ENCODE measurements around the gene RGS10. TPM values are rescaled to one million over a fixed set of nuclear protein-coding genes. Genes with fewer than 3 reads are reported as not detected.
"Not testable (repeated sequence)": the region's sequence is repeated elsewhere in the genome, so short reads cannot be mapped to it uniquely, and the experiment has no call there.

RGS10 gene
- polyA plus RNA-seq, 1 donor: 35.7 TPM

DNA sequence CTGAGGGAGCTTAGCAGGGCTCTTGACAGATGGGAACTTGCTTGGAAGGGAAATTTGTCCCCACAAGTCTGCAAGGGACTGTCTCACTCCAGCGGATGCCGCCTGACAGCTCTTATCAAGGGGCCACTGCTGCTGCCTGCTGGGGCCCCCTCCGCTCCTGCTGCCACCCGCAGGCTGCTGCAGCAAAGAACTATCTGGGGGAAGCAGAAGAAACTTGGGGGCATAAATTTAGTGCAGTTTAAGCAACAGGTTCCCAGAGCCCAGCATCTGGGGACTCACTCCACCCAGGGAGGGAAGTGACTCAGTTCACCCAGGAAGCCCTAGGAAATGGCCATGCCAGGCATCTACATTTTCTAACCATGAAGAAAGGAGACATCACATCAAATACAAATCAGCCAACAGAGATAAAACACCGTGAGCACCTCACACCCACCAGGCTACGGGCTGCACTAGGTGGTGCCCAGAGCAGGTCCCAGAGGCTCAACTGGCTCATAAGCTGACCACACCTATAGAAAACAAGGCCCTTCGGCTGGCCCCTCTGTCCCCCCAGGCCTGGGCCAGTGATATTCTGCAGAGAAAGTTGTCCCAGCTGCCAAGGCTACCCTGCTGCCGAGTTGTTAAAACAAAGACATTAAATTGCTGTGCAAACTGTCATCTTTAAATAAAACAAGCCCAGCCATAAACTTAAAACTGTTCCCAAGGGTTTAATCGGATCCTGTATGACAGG lies 3.7 kb downstream of the RGS10 start:
- DNase-seq (ENCODE audit: low read depth): no peak

DNA sequence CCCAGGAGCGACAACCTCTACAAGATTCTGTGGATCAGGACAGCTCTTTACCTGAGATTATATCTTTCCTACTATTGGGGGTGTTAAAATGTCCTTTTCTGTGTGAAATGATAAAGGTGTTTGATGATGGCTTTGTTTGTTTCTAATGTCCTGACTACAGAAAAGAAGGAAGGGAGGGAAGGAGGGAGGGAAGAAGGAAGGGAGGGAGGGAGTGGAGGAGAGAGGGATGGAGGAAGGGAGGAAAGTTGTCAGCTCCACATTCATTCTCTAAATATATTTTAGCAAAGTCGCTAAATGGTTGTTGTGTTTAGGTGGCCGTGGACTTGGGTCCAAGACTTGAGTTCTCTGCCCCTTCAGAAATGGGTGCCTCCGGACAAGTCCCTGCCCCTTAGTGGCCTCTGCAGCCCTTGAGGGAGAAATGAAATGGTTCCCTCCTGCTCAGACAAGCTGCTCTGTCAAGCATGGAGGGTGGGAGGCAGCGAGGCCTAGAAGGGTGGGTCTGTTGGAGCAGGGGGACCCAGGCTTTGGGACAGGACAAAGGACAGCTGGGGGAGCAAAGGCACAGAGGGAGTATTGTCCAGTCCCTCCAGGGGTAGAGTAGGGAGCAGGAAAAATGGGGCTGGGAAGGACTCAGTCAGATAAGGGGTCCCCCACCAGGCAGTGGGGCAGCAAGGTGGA lies 4.4 kb downstream of the RGS10 start:
- DNase-seq (ENCODE audit: low read depth): no peak

DNA sequence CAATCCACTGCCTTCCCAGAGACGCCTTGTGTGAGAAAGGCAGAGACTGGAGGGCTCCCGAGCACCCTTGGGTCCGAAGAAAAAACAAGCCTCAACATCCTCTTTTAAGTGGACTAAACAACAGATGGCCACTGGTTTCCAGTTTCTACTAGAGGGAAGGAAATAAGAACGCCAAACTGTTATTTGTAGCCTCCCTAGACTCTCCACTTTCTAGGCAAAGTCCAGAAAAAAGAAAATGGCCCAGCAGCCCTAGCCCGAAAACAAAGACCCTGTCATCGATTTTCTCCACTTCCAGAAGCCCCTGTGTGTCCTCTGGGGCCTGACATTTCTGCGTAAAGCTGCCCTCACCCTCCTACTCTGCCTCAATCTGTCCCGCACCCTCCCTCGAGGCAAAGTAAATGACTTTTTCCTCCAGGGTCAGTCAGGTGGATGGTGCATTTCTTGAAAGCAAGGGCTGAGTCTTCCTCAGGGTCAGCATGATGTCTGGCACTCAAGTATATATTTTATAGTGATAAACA lies 6.0 kb downstream of the RGS10 start:
- no peak for DNase-seq (ENCODE audit: low read depth)

DNA sequence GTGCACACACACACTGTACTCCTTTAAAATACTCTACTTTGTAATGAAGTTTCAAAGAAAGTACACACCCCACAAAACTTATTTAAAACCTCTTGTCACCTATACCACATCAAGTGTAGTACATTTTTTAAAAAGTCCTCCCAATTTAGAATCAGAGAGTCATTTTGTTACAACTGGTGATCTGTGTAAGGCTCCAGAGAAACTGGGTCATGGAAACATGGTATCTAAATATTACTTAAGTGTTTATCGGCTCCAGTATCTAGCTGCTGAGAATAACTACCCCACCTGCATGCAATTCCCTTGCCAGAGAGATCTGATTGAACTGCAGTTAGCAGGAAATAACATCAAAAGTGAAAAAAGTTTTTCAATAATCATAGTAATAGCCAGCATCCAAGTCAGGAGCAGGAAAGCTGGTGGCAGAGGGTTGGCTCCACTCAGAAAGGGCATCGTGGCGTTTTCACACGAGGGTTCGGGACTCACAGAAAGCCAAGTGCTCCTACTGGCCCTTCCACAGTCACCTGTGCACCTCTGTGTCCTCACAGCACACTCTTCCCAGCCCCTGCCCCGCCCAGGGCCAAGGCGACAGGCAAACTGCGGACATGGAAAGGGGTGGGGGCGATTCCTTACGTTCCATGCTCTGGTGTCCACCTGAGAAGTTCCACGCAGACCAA lies 6.5 kb downstream of the RGS10 start:
- no peak for DNase-seq (ENCODE audit: low read depth)

DNA sequence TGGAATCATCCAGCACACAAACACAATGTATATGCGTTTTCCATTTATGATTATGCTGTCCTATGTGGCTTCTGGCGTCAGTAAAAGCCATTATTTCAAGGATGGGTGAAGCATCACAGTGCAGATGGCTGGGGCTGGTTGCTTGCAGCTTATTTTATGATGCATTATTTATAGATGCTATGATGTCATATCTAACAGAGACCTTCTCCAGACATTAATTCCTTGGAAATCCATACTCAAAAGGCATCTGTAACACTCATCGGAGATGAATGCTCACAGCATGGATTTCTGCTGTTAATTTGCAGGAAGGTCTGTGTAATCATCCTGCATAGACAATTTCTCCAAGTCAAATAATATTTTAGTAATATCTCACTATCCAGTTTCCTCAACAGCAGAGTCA lies 7.2 kb downstream of the RGS10 start:
- no peak for DNase-seq (ENCODE audit: low read depth)

DNA sequence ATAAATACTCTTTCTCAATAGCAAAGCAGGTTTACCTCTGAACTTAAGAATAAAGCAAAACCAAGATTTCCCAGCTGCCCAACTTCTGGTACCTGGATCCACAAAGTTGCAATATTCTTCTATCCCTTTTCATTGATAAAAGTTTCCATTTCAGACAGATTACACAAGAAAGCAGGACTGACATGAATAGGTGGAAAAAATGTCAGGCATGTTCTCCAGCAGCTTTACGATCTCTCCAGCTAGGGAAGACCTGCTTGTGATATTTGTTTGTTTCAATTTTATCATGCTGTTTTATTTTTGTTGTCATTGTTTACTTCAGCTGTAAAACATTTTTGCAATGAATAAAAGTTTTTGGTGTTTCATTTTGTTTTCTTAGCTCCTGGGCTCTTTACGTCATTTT lies 9.0 kb downstream of the RGS10 start:
- DNase-seq (ENCODE audit: low read depth): no peak

DNA sequence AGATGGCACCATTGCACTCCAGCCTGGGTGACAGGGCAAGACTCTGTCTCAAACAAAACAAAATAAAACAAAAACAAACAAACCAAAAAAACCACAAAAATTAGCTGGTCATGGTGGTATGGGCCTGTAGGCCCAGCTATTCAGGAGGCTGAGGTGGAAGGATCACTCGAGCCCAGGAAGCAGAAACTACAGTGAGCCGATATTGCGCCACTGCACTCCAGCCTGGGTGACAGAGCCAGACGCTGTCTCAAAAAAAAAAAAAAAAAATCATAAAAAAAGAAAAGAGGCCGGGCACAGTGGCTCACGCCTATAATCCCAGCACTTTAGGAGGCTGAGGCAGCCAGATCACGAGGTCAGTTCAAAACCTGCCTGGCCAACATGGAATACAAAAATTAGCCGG lies 9.7 kb downstream of the RGS10 start:
- not testable (repeated sequence) for DNase-seq (ENCODE audit: low read depth)

DNA sequence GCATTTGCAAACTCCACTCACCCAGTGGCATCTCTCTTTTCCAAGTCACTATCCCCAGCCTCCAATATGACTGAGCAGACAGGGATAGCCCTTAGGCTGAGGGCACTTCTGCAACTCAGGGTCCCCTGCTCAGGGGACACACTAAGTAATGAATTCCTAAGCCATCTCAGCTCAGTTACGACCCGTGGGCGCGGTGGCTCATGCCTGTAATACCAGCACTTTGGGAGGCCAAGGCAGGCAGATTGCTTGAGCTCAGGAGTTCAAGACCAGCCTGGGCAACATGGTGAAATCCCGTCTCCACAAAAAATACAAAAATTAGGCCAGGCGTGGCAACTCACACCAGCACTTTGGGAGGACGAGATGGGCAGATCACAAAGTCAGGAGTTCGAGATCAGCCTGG lies 10.3 kb downstream of the RGS10 start:
- not testable (repeated sequence) for DNase-seq (ENCODE audit: low read depth)

DNA sequence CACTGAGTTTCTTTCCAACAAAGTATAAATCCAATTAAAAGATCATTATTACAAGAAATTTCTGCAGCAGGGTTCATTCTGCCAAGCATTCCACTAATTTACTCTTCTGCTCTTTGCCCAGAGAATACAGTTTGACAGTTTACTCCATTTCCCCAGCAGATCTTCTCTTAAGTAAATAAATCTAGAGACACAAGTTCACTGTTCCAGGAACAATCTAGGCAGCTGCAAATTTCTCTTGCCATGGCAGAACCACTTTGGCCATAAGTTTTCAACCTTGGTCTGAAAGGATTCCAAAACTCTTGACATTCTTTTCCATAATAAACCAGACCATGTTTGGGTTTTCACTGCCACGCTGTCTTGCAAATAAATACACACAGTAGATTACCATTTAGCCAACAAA lies 11.5 kb downstream of the RGS10 start:
- no peak for DNase-seq (ENCODE audit: low read depth)

DNA sequence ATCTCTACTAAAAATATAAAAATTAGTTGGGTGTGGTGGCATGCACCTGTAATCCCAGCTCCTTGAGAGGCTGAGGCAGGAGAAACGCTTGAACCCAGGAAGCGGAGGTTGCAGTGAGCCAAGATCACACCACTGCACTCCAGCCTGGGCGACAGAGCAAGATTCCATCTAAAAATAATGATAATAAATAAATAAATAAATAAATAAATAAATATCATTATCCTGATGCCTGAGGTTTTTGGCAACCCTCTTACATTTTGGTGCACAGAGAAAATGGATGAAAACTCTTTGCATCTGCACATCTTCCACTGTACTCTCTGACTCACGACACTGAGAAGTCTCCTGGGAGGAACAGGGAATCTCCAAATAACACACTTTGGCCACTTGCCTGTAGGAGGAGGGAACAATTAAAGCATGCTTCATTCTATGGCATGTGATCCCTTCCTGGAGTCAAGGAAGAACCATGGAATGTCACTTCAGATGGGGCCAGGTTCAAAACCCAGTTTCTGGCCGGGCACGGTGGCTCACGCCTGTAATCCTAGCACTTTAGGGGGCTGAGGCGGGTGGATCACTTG lies 13.8 kb downstream of the RGS10 start:
- DNase-seq (ENCODE audit: low read depth): not testable (repeated sequence)

DNA sequence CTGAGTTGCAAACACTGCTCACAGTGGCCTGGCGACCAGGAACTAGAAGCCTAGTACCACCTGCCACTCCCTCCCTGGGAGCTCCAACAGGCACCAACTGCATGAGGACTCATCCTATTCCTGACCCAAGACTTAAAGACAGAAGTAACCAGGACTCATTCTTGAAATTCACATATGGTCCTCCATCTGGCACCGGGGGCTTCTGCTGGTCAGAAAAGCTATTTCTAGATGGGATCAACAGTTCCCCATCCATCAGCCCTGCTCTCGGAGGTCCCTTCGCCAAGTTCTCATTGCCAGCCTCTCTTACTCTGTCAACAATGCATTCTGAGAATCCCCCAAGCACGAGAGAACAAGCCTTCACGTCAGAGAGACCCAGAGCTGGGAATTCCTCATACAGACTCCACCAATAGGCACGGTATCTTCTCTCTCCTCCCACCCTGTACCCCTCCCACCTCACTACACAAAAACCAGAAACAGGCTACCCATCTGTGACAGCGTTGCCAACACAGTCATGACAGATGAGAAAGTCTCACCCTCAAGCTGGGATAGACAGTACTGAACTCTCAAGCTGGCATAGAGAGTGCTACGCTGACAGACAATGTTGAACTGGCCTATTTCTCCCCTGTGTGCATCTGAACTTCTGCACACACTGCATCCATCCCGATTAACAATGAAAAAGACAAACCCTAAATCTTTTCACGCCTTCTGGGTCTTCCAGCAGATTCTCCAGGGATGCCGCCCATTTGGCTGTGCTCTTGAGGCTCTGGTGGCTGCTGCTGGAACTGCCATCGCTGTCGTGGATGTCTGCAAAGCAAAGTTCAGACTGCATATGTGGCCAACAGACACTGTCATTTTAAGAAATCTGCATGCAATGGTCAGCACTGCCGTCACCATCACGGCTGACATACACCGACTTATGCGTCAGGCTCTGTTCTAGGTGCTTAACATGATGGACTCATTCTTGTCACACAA lies 15.6 kb downstream of the RGS10 start:
- no peak for DNase-seq (ENCODE audit: low read depth)

DNA sequence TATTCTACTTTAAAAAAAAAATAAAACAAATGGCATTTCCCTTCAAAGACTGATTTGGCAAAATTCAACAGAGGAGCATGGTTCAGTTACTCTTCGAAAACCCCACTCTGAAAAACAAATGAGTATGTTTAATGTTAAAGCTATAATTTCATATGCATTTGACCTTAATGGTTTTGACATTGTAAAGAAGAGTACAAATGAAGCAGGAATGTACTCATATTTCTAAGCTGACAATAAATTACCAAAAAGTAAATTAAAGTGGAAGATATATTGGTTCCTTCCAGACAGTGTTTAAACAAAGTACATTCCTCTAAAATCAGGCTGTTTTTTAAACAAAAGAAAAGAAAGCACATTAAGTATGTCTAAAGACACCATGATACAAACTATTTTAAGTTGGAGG lies 16.4 kb downstream of the RGS10 start:
- no peak for DNase-seq (ENCODE audit: low read depth)

DNA sequence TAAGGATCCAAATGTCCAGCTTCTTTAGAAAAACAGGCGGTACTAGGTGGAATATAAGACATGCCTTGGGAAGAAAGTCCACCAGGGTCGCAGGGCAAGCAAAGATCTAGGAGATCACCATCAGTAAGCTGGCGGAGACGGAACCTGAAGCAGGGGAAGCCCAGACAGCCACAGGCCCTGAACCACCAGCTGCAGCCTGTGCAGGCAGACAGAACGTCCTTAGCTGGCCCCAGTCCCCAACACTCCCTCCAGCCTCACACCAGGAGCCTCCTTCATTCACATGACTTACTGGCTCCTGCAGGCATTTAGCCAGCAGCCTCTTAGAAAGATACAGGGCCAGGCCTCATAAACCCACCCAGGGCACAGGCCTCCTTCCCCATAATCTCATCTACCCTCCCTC lies 17.4 kb downstream of the RGS10 start:
- DNase-seq (ENCODE audit: low read depth): no peak

DNA sequence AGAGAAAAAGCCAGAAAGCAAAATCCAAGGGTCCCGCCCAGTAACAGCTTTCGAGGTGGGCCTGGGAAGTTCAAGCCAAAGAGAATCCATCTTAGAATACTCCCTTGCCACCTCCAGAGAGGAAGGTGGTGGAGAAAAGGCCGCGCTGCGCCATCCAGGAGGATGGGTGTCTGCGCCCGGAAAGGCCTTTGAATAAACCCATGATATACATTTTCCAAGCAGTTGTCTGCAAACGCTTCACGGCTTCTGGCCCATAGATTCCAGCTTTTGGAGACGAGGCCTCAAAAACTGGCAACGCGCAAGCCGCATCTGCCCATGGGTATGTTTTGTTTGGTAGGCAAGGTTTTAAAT lies 17.8 kb downstream of the RGS10 start:
- DNase-seq (ENCODE audit: low read depth): no peak

DNA sequence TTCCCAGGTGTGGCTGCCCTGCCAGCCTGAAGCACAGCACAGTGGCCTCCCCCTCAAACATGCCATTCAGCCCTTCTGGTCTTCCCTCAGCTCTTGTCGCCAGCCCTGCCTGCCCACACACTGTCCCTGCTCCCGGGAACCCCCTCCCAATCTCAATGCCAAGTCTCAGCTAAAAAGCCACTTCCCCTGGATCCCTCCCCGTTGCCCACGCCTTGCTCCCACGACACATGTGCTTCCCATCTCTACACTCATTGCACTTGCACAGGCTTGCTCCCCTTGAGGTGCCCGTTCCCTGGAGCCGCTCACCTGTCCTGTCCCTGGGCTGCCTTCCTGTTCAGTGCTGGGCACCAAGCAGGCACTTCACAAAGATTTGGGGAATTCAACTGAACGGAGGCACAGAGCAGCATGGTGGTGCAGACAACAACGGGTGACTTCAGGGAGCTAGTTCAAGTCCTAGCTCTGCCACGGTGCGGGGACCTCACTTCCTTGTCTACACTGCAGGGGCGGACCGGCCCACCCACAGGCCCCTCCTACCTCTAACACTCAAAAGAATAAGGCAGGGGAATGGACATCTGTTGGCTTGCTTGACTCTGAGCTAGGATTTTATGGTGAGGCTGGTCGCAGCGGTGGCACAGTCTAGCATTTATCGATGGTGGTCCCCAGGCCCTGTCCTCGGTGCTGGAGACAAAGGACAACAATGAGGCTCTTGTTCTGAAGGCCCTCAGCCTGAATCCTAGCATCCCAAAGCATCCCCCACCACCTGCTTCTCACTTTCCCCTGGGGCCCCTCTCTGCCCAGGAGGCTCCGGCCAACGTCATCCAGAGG lies 18.4 kb downstream of the RGS10 start:
- DNase-seq (ENCODE audit: low read depth): no peak

DNA sequence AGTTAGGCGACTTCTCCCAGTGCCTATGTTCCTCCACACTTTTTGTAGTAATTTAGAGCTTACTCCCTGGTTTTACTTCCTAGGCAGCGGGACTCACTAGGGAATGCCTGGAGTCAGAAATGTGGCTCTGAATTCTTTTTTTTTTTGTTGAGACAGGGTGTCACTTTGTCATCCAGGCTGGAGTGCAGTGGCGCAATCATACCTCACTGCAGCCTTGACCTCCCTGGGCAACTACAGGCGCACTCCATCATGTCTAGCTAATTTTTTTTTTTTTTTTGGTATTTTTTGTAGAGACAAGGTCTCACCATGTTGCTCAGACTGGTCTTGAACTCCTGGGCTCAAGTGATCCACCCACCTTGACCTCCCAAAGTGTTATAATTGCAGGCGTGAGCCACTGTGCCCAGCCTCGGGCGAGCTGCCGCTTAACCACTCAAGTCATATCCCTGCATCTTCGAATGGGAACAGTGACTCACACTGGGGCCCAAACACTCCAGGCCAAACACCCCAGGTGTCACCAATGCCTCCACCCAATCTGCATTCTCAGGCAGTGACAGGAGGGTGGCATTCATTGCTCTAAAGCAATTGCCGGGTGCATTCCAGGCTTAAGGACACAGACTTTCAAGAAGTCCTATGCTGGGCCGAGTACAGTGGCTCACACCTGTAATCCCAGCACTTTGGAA lies 19.6 kb downstream of the RGS10 start:
- no peak for DNase-seq (ENCODE audit: low read depth)

DNA sequence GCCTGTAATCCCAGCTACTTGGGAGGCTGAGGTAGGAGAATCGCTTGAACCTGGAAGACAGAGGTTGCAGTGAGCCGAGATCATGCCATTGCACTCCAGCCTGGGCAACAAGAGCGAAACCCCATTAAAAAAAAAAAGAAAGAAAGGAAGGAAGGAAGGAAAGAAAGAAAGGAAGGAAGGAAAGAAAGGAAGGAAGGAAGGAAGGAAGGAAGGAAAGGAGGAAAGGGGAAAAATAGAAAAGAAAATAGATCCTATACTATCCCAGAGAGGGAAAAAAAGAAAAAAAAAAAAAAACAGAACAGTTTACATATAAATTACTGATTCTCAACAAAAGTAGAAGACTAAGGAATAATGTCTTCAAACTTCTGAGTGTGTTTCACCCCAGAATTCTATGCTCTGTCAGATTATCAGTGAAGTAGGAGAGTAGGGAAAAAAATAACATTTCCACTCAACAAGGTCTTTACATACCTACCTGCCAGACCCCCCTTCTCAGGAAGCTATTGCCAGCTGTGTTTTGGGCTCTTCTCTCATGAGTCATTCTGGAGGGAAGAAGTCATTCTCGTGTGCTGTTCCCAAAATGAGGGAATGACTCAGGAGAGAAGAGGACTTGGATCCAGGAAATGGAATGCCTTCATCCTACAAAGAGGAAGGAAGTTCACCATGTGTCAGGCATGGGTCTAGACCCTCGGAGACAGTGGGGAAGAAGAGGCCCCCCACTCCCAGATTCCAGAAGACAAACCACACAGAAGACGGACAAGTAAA lies 20.9 kb downstream of the RGS10 start:
- no peak for DNase-seq (ENCODE audit: low read depth)

DNA sequence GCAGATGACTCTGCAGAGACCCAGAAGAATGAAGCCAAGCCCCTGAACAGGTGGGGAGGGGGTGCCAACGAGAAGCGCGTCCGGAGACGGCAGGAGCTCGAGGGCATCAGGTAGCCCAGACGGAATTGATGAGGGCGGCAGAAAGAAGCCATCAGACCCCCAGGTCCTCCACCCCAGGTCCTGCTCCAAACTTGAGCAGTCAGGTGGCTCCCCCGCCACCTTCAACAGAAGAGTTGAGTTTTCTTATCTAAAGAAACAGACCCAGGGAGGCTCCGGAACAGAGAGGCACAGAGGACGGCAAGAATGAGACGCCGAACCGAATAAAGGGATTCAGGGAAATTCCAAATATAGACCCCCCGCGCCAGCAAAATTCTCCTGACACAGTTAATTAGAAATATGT lies 22.2 kb downstream of the RGS10 start:
- no peak for DNase-seq (ENCODE audit: low read depth)

DNA sequence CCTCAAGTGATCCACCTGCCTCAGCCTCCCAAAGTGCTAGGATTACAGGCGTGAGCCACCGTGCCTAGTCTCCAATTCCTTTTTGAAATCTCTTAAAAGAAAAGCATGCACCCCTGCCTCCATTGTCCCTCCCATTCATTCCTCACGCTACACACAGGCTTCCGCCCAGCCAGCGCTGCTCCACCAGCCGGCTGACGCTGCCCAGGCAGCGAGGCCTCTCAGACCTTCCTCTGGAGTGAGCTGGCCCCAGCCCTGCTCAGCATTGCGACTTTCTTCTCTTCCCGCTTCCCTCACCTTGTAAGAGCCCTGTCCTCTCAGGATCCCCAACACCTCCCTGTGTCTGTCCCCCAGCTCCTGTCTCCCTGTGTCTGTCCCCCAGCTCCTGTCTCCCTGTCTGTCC lies 23.6 kb downstream of the RGS10 start:
- no peak for DNase-seq (ENCODE audit: low read depth)
